CD4-positive, alpha-beta T cell treated with Interleukin-15 for 4 hours (primary cell): ENCODE data around the gene ZNF135.

Source experiments
- DNase-seq: peaks from one replicate; pipeline ENCODE4 v3.0.0-alpha.2; 2020; ENCODE audit warnings: low spot score

Gene ZNF135

DNA sequence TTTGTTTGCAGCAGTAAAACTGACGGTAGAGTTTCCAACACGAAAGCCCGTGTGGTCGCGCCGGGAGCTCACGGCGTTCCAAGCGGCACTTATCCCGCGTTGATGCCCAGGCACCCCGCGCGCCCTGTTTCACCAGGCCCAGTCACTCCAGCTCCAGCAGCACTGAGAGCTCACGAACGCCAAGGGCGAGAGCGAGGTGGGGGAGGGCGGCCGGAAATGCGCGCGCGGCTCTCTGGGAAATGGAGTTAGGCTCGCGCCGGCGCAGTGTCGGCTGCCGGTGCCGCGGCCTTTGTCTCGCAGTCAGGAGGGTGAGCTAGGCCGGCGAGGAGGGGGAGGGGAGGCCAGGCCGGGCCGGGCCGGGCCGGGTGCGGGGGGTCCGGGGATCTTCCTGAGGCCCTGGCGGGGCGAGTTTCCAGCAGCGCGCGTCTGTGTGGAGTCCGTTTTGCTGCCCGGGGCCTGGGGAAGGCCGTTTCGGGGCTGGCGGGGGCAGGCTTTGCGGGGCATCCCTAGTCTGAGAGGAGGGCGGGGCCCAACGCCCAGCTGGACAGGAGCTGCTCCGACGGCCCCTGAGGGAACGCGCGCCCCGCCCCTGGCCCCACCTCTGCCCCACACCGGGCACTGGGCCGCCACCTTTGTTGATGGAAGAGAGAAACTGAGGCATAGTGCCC is at the start of gene ZNF135:
ZNF135 (plus strand) TSS at position 280 of the 668 bp plus-strand sequence. CDS start 721 bp downstream, outside the sequence.
- DNase-seq = peak; percentile 12

- DNase-seq = no peak
Measured at GRCh38 chr19:58009301-58009665, 49.8 kb upstream of the ZNF135 start.

DNA sequence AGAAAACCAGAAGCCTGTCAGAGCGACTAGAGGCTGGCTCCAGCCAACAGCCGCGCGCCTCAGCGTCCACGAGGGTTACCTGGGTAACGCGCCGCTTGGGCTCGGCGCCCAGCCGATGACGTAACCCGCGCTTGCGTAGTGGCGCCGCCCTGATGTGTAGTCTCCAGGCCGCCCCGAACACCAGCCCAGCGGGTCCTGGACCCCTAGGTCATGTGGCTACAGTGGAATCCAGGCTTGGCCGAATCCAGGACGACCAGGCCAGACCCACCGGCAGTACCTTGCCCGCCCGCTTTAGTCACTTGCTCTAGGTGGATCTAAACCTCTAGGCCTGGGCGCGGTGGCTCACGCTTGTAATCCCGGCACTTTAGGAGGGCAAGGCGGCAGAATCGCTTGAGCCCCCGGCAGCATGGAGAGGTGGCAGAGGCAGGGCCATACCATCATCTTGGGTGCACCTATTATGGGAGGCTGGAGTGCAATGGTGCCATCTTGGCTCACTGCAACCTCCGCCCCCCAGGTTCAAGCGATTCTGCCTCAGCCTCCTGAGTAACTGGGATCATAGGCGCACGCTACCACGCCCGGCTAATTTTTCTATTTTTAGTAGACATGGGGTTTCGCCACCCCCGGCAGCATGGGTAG is 49.3 kb upstream of the ZNF135 start:
- DNase-seq = peak; percentile 55

DNA sequence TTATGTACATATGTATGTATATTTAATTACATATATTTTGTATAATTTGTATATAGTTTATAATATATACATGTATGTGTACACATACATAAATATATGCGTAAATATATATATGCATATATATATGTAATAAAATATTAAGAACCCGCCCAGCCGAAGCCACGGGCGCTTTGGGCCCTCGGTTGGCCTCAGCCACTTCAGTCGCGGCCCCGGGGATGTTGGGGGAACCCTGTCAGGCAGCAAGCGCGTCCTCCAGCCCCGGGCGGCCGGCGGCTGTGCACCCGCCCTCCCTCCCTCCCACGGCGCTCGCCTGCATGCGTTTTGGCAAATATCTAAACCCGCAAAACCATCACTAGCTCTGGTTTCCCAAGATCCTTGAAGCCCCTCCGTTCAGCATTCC is 48.6 kb upstream of the ZNF135 start:
- DNase-seq = no peak

DNA sequence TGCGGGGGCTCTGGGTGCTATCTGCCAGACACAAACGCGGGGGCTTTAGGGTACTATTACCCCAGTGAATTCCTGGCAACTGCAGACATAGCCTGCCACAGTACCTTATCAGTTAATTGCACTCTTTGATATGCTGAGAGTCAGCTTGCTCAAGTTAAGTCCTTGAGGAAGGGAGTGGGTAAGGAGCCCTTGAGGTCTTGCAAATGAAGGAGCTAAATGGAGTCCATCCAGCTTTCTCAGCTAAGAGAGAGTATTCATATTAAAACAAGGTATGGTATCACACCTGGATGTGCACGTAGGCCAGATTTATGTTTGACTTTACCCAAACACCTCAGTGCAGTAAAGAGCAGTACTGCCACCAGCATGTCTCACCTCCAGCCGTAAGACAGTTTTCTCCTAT is 44.9 kb upstream of the ZNF135 start:
- DNase-seq = no peak

- DNase-seq = no peak
Measured at GRCh38 chr19:58020129-58020528, 39.0 kb upstream of the ZNF135 start.

DNA sequence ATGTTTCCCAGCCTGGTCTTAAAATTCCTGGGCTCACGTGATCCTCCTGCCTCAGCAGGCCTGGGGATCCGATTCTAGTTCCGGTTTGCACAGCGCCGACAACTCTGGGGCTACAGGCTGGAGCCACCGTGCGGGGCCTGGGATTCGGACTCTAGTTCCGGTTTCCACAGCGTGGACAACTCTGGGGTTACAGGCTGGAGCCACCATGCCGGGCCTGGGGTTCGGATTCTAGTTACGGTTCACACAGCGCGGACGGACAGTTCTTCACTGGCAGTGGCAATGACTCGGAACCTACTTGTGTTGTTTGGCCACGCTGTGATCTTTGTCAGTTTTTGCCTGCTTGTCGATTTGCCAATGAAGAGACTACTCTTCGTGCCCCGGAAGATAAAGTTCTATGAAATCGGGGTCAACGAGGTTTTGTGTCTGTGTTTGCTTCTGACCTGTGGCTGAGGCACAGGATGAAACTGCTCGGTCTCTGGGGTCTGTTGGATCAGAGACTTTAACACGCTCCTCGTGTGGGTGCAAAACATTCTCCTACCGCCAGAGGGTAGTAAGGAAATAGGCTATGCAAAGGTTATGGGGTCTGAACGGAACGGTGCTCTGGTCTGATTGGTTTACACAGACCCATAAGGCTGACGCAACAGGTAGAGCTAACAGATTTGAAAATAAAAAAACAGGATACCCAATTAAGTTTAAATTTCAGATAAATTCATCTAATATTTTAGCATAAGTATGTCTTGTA is 37.4 kb upstream of the ZNF135 start:
- peak; percentile 44 for DNase-seq

DNA sequence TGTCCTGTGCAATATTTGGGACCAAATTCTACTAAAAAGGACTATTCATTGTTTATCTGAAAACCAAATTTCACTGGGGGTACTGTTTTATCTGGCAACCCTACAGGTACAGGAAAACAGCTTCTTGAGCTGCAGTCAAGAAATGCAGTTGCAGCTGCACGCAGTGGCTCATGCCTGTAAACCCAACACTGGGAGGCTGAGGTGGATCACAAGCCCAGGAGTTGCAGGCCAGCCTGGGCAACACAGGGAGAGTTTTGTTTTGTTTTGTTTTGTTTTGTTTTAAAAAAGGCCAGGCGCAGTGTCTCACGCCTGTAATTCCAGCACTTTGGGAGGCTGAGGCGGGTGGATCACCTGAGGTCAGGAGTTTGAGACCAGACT is 36.8 kb upstream of the ZNF135 start:
- no peak for DNase-seq

- no peak for DNase-seq
Measured at GRCh38 chr19:58024661-58025060, 34.4 kb upstream of the ZNF135 start.

DNA sequence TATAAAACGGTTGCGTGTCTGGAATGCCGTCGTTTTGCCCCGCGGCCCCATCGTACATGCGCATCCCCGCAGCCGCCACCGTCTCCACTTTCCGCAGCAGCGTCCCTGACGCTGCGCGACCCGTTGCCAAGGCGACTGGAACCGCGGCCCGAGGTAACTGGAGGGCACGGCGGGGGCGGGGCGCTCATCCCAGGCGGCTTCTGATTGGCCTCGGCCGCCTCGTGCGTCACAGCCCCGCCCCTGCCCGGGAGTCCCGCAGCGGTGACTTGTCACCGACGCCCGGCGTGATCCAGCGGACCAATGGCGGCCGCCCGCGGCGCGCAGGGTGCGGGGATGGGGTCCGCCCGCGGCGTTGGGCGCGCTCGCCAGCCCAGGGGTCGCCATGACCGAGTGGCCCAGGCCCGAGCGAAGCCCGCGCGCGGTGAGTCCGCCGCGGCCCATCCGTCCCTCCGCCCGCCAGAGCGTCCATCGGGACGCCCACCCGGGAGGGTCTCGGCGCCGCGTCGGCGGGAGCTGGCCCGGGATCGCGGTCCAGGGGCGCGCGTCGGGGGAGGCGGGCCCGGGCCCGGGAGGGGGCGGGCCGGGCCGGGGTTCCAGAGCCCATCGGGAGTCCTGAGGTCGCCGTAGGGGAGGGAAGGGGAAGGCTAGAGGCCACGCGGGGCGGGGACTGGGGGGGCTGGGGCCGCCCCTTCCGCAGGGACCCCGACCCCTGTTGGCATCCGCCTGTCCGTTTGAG is 25.2 kb upstream of the ZNF135 start, which contains the start of gene ZSCAN1:
ZSCAN1 (plus strand) TSS at position 285 of the 736 bp plus-strand sequence. CDS start 3,812 bp downstream, outside the sequence.
- no peak for DNase-seq

DNA sequence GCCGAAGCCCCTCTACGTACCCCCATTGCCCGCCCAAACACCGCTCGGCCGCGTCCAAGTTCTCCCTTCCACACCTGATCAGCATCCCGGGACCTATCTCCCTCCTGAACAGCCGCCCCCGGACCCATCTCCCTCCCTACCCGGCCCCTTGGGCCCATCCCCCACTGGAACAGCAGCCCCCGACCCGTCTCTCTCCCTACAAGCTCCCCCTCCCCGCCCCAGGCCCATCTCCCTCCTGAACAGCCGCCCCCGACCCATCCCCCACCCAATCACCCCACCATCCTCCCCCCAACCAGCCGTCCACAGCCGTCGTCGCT is 24.6 kb upstream of the ZNF135 start:
- DNase-seq = no peak

DNA sequence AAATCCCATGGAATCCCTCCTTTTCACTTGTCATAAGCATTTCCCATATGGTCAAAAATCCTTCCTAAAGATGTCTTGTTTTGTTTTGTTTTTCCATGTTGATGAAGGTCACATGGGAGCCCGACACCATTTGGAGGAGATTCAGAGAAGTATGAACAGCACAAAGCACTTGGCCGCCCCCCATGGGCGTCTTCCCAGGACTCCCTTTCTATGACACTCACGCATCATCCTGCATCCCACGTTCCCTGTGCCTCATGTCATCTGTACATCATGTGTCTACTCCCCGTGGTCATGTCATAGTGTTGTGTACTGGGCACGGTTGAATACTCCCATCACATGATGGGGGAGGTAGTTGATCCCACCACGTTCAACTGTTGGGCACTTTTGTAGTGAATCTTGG is 23.2 kb upstream of the ZNF135 start:
- no peak for DNase-seq

DNA sequence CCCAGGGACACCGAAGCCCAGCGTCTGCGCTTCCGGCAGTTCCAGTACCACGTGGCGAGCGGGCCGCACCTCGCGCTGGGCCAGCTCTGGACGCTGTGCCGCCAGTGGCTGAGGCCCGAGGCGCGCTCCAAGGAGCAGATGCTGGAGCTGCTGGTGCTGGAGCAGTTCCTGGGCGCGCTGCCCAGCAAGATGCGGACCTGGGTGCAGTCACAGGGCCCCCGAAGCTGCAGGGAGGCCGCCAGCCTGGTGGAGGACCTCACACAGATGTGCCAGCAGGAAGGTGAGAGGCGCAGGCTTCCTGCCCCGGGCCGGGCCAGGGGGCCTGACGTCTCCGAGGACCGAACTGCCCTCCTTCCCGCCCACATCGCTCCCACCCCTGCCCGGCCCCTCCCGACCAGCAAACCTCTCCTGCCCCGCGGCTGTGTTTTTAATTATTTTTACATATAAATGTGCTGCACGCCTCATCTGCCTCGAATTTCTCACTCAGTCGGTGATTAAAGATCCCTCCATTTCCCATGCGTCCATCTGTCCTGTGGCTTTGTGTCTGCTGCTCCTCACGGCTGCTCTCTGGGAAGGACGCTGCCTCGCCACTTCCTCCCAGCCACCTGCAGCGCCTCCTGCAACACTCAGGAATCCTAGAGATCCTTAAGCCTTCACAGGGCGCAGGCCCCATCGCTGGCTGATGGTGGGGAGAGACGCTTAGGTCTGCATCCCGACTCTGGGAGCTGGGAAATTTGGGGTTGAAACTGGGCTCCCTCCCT is 21.0 kb upstream of the ZNF135 start:
- no peak for DNase-seq

- DNase-seq = no peak
Measured at GRCh38 chr19:58038688-58039204, 20.3 kb upstream of the ZNF135 start.

DNA sequence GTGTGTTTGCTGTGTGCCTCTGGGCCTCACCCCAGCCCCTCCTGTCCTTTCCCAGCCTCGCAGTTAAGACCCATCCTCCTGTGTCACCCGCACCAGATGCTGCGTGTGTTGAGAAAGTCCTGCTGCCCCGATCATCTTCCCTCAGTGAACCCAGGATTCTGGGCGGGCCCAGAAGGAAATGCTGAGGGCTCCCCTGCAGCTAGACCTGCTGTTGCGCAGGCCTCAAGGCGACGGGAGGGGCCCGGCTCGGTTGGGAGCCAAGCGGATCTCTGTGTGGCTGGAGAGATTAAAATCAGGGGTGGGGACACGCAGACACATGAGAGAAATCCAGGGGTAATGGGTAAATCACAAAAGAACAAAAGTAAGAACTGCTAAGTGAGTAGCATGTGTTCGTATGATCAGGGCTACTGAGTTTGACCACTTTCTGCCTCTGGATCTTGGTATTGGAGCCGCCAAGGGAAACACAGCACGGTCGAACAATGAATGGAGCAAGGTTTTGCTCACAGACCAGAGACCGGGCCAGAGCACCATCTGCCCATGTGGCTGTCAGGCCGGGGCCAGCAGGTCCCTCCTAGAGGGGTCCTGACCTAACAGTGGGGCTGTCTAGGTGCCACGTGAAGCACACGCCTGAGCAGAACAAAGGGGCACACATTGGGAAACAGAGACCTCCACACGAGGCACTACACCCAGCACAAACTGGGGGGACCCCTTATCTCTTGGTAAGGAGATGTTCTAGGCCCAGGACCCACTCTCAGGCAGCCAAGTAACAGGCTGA is 18.1 kb upstream of the ZNF135 start:
- DNase-seq = no peak

DNA sequence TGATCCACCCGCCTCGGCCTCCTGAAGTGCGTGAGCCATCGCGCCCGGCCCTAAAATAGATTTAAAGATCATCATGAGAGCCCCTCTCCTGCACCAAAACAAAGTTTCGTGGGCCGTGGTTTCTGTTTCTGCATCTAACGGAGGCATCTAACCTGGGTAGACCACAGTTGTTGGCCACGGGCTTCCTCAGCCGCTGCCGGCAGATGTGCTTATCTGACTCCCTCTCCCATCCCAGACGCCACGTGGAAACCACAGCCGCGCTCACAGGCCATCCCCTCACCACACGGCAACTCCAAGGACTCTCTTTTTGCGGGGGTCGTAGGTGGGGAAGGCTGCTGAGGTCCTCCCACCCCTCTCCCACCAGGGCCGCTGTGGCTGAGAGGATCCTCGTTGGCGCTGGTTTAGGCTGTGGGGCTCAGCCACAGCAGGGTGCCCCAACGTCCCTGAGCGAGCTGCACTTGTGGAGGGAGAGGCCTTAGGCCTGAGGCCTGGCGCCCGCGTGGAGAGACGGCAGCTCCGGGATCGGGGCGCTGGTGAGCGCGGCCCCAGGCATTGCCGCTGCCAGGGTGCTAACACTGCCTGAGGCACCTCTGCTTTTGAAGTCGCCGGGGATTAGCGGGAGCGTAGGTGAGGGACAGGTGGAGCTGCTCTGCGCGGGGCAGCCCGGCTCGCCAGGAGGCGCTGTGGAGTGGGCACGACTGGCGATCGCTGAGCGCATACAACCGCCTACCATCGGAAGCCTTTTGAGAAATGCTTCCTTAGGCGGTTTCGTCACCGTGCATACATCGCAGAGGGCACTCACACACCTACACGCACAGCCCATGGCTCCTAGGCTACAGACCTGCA is 16.4 kb upstream of the ZNF135 start:
- DNase-seq = no peak

- no peak for DNase-seq
Measured at GRCh38 chr19:58044391-58044790, 14.7 kb upstream of the ZNF135 start.

DNA sequence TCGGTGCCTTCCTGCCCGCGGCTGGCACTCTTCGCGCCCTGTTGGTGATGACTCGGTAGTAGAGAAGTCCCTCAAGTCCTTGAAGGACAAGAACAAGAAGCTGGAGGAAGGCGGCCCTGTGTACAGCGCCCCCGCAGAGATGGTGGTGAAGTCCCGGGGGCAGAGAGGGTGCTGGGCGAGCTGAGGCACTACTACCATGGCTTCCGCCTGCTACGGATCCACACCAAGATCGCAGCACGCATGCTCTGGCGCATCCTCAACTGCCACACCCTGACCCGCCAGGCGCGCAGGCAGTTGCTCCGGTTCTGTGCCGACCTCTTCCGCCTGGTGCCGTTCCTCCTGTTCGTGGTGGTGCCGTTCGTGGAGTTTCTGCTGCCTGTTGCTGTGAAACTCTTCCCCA is 14.2 kb upstream of the ZNF135 start:
- DNase-seq = no peak

DNA sequence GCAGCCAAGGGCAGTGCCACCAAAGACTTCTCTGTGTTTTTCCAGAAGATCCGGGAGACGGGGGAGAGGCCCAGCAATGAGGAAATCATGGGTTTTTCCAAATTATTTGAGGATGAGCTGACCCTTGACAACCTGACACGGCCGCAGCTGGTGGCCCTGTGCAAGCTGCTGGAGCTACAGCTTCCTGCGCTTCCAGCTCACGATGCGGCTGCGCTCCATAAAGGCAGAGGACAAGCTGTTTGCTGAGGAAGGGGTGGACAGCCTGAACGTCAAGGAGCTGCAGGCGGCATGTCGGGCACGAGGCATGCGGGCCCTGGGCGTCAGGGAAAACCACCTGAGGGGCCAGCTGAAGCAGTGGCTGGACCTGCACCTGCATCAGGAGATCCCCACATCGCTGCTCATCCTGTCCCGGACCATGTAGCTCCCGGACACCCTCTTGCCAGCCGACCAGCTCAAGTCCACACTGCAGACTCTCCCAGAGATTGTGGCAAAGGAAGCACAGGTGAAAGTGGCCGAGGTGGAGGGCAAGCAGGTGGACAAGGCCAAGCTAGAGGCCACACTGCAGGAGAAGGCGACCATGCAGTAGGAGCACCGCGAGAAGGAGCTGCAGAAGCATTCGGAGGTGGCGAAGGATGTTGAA is 13.6 kb upstream of the ZNF135 start:
- no peak for DNase-seq
